GM21515 (cell line): ENCODE data around the gene ATP2C2.
"Not testable (repeated sequence)": the region's sequence is repeated elsewhere in the genome, so short reads cannot be mapped to it uniquely, and the experiment has no call there.

Experiments
- ATAC-seq: cut with Tn5 transposase; IDR thresholded peaks from one replicate; pipeline ENCODE4 v1.9.1; 2021; ENCODE audit not compliant: unreplicated experiment

The ATP2C2 gene

DNA sequence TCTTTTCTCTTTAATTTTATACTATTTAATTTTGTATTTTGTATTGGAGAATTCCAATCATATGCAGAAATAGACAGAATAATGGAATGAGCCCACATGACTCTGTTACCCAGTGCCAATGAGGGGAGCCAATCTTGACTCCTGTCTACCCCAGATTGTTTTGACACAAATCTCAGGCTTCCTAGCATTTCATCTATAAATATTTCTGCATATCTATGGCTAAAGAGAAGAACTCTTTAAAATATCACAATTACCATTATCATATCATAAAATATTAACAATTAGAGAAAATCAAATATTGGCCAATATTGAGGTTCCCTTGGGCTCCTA lies 23.7 kb downstream of the ATP2C2 start:
- no peak for ATAC-seq

DNA sequence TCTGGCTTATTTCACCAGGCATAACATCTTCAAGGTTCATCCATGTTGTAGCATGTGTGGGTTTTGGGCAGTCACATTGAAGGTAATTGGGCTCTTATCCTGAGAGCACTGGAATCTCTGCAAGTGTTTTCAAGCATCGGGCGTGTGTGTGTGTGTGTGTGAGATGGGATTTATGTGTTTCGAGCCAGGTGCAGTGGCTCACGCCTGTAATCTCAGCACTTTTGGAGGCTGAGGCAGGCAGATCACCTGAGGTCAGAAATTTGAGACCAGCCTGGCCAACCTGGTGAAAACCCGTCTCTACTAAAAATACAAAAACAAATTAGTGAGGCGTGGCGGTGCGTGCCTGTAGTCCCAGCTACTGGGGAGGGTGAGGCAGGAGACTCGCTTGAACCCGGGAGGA lies 27.7 kb downstream of the ATP2C2 start:
- not testable (repeated sequence) for ATAC-seq

DNA sequence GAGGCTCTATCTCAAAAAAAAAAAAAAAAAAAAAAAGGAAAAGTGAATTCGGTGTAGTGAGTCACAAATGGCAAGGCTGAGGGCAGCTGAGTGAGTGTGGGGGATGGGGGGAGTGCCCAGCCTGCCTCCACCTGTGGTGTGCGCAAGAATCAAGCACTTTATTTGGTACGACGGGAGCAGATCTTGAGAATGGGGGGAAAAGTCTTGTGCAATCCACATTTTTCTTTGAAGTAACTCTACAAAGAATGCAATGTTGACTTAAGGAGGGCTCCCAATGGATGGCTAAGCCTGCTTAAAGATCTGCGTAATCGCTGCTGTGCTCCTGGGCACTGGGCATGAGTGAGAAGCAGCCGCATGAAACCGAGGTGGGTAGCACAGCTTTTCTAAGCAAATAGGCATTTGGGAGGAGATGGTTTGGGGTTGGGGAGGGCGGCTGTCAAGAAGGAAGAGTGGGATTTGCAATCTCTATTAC lies 28.2 kb downstream of the ATP2C2 start:
- ATAC-seq: no peak

DNA sequence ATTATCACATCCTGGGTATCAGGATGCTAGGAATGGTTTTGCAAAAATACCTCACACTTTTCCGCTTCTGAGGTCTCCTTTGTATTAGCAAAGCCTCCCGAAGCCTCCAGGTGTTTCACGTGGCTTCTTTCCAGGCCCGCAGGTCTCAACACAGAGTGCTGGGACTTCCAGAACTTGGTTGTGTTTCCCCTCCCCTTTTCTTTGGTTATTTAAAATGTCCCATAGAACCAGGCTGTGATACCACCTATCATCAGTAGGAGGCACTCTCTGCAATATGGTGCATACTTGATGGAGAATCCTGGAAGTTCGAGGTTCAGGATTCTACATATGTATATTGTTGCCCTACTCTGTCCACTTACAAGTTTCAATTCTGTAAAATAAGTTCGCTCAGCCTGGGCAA lies 28.8 kb downstream of the ATP2C2 start:
- ATAC-seq: no peak

DNA sequence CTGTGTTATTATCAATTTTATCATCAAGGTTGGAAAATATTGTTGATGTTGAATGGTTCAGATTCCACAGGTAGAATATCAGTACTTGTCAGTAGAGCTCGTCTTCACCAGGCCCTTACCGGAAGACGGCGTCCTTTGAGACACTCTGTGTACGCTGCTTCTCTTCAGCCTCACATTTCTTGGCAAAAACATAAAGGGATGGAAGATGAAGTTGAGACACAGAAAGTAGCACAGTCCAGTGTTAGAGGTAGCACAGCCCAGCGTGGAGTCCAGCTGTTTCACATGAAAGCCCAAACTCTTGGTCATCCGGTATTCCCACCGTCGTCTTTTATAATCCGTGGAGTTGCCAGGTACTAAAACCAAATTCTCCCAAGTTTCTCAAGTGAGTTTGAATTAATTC lies 30.4 kb downstream of the ATP2C2 start:
- ATAC-seq: no peak

DNA sequence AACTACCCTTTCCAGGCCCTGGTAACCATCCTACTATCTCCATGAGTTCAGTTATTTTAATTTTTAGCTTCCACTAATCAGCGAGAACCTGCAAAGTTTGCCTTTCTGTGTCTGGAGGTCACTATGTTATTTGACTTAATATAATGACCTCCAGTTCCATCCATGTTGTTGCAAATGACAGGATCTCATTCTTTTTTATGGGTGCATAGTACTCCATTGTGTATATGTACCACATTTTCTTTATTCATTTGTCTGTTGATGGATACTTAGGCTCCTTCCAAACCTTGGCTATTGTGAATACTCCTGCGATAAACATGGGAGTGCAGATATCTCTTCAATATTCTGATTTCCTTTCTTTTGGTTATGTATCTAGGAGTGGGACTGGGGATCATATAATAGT lies 31.6 kb downstream of the ATP2C2 start:
- not testable (repeated sequence) for ATAC-seq

DNA sequence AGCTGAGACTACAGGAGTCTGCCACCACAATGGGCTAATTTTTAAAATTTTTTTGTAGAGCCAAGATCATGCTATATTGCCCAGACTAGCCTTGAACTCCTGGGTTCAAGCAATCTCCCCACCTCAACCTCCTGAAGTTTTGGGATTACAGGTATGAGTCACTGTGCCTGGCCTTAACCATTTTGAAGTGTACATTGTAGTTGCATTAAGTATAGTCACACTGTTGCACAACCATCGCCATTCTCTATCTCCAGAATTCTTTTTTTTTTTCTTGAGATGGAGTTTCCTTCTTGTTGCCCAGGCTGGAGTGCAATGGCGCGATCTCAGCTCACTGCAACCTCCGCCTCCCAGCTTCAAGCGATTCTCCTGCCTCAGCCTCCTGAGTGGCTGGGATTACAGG lies 35.1 kb downstream of the ATP2C2 start:
- ATAC-seq: not testable (repeated sequence)

DNA sequence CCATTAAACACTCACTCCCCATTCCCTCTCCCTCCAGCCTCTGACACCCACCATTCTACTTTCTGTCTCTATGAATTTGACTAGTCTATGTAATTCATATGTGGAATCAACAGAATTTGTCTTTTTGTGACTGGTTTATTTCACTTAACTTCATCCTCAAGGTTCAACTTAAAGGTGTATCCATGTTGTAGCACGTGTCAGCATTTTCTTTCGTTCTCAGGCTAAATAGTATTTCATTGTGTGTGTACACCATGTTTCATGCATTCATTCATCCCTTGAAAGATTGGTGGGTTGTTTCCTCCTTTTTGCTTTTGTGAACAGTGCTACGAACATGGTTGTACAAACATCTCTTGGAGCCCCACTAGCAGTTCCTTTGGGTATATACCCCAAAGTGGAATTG lies 36.0 kb downstream of the ATP2C2 start:
- no peak for ATAC-seq

DNA sequence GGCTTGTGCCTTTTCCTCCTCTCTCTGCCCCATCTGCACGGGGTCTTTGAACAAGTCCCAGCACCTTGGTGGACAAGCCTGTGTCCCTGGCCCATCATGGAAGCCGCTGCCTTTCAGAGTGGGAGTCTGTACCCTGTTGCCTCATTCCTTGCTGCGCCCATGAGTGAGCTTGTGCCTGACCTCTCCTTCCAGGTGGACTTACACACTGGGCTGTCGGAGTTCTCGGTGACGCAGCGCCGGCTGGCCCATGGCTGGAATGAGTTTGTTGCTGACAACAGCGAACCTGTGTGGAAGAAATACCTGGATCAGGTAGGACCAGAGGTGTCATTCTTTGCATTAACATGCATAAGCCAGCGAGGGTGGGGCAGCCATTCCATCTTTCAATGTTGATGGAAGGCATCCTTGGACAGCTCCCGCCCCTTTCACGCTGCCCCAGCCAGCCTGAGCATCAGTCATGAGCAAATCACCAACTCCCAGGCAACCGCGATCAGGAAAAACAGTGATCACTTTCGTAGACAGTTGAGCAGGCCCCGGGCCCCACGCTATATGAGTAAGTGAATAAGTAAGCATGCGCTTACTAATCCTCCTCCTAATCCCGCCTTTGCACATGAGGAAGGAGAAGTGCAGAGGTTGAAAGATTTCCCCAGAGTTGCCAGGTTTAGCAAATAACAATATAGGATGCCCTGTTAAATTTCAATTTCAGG lies 36.8 kb downstream of the ATP2C2 start:
- no peak for ATAC-seq

DNA sequence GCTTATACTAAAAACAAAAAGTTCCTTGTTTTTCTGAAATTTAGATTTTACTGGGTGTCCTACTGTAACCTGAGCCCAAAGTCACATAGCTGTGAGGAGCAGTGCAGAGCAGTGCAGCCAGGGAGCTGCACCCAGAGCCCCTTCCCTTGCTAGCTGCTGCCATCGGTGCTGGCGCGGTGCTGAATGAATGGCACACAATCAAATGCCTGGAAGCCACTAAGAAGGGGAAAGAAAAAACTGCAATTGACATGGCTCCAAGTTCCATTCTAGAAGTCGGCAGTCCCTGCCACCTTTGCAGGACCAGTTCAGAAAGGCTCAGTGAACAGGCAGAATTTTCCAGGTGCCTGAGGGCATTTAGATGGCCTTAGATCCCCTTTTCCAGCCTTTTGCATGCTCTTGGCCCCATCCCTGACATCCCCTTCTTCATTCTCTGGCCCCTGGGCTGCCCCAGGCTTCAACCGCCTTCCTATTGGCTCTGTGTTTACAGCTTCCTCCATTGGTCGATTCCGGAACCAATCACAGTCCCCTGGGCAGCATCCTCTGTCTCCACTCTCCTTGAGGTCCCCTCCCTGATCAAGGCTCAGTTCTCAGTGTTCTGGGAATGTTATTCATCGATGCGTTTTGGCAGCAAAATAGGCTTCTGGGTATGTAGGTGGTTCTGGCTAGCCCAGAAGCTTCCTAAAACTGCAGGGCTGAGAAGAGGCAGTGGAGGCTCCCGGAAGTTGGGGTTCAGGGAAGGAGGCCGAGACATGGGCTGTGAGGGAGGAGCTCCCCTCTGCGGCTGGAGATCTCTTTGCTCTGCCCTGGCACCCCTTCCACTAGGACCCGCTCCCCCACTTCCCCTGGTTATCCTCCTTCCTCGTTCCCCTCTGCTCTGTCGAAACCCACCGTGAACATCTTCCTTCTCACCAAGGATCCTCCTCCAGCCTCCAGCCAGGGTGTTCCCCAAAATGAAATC lies 37.9 kb downstream of the ATP2C2 start:
- no peak for ATAC-seq

DNA sequence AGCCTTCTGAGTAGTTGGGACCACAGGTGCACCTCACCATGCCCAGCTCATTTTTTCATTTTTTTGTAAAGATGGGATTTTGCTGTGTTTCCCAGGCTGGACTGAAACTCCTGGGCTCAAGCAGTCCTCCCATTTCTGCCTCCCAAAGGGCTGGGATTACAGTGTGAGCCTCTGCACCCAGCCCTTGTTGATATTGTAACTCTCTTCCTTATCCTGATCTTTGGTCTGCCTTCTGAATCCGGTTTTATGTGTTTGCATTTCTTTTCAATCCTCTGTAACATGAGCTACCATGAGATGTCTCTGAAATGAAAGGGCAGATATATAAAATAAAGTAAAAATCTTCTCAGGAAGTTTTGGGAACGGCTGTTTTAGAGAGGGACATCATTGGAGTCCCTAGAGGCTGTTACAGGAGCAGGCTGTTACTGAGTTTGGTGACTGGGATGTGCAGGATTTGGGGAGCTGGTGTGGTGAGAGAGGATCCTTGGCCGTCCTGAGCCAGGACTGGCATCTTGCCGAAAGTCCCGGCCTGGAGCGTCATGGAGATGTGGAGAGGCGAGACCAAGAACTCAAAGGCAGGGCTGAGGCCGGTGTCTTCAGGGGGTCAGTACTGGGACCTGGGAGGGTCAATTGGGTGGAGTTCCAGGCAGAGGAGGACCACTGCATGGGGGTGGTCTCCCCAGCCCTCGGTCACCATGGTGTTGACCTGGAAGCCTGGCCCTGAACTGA lies 39.4 kb downstream of the ATP2C2 start:
- no peak for ATAC-seq

DNA sequence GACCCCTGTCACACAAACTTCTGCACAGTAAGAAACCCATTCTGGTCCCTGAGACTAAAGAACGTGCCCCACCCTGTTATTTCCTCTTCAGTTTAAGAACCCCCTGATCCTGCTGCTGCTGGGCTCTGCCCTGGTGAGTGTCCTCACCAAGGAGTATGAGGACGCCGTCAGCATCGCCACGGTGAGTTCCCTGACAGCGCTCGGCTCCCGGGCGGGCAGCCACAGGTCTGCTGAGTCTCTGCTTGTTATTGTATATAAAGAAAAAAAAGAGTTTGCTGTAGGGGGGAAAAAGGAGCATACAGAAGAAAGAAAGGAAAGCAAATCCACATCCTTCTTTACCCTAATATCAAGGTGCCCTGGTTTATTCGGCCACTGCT lies 40.0 kb downstream of the ATP2C2 start:
- no peak for ATAC-seq

DNA sequence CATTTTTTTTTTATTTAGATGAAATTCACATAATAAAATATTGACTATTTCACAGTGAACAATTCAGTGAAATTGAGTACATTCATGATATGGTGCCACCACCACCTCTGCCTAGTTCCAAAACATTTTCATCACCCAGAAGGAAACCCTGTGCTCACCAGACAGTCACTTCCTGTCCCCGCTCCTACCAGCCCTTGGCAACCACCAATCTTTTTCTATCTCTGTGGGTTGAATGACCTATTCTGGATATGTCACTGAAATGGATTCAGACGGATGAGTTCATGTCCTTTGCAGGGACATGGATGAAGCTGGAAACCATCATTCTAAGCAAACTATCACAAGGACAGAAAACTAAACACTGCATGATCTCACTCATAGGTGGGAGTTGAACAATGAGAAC lies 40.5 kb downstream of the ATP2C2 start:
- ATAC-seq: no peak

DNA sequence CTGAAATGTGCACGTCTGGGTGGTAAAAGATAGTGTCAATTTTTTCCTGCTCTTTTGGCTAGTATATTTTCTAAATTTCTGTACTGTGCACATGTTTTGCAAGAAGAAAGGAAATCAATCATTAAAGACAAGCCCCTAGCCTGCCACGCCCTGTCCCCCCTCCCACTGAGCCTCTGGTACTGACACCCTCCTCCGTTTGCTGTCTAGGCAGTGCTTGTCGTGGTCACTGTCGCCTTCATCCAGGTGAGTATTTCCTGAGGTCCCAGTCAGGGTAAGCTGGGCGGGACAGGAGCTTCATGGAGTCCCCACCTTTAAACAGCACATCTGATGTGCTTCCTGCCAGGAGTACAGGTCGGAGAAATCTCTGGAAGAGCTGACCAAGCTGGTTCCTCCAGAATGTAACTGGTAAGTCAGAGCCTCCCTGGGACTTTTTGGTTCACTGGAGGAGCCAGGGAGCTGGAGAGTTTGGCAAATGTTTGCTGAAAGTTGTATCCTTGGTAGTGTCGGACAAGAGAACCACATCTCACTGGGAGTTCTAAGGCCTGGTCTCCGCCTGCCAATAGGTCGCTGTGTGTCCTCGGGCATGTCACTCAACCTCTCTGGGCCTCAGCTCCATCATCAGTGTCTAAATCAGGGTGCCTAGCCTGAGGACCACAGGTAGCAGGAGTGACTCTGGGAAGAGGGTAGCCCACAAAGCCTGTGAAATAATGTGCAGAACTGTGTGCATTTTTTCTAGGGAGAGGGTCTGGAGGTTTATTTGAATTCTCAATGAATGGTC lies 42.2 kb downstream of the ATP2C2 start:
- no peak for ATAC-seq

DNA sequence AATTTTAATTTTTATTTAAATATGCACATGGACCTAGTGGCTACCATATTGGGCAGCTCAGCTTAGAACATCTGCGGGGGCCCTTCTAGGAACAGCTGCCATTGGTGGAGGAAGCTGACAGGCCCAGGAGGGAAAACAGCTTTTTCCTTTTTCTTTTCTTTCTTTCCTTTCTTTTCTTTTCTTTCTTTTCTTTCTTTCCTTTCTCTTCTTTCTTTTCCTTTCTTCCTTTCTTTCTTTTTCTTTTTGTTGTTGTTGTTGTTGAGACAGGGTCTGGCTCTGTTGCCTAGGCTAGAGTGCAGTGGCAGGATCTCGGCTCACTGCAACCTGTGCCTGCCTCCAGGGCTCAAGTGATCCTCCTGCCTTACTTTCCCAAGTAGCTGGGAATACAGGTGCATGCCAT lies 43.4 kb downstream of the ATP2C2 start:
- no peak for ATAC-seq

DNA sequence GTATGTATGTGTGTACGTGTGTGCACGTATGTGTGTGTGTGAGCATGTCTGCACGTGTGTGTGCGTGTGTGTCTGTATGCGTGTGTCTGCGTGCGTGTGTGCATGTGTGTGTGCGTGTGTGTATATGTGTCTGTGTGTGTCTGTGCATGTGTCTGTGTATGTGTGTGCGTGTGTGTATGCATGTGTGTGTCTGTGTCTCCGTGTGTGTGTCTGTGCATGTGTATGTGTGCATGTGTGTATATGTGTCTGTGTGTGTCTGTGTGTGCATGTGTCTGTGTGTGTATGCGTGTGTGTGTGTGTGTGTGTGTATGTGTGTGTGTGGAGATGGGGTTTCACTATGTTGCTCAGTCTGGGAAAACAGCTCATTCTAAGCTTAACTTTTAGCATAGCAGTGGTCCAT lies 43.9 kb downstream of the ATP2C2 start:
- ATAC-seq: no peak

DNA sequence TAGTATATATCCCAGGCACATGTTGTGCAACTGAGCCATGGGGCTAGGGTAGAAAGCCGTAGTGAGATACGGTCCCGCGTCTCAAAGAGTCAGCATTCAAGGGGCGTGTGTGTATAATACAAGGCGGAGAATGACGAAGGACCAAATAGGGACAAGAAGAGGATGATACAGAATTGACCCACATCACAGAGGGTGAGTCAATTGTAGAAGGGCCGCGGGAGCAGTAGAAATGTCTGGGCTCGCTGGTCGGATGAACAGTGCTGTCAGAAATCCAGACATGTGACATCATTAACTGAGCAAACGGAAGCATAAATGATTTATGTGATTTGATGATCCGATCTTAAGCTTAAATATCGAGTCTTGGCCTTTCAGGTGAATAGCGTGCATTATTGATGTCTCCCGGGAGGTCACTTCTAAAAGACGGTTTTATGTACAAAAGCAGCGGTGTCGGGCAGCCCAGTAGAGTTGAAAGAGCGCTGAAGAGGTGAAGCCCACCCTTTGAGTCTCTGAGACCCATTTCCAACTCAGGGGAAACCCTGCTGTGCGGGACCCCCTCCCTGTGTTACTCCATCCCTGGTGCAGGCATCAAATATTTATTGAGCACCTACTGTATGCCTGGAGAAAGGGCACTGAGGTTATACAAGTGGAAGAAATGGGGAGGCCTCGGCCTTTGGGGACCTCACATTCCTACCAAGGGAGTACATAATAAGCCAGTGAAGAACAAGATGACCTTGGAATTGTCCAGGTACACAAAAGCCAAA lies 45.1 kb downstream of the ATP2C2 start:
- no peak for ATAC-seq

DNA sequence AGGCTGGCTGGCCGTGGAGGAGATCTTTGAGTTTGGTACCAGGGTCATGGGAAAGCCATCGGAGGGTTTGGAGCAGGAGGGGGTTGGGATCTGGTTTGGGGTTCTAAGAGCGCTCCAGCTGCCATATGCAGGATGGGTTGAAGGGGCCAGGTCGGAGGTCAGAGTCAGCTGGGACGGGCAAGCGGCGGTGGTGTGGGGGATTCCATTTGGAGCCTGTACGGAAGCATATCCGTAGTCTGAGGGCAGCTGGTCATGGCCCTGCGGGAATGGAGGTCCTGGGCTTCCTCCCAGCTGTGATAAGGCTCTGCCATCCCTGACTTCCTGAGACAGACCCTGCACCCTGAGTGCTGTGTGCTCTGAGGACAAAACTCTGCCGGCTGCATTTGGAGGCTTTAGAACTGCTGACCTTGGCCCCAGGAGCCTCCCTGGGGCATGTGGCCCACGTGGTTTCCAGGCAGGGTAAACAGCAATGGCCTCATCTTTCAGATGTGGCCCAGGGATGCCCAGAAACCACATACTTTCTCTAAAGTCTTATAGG lies 46.5 kb downstream of the ATP2C2 start:
- no peak for ATAC-seq

DNA sequence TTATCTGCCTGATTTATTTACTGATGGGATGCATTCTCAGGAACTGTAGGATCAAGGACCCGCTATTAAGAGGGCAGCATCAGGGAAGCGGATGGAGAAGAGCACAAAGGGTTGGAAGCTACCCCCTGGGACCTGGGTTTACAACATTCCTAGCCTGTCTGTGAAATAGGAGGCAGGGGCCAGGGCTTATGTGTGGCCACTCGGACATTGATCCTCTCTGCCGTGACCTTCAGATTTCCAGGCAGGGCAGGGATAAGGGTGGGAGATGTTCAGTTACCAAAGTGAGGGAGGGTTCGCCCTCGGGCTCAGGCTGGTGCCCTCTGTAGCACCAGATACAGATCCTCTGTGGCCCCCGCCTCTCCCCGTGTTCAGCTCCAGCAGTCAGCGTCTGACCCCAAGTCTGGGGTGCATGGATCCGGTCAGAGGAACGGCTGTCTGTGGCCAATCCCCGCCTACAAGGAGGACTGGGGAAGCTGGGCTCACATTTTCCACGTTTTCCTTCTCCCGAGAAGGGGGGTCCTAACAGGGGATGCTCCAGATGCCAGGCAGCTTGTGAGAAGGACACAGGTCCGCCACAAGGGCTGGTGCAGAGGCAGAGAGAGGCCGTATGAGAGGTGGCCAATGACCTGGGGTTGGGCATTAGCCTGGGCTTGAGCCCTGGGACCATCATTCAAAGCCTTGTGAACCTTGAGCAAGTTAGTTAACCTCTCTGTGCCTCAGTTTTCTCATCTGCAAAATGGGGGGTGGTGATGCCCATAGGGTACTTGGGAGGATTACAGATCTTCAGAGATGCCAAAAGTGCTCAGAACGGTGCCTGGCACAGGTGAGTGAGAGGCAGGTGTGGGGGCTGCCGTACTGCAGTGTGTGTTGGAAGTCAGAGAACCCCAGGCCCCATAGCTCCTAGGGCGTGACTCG lies 48.3 kb downstream of the ATP2C2 start:
- ATAC-seq: no peak
